ENCODE results near the gene ANKMY2. TPM values are rescaled to one million over a fixed set of nuclear protein-coding genes. Genes with fewer than 3 reads are reported as not detected.

Gene ANKMY2
- total and polyA plus RNA-seq, 3 donors from 2014 or later: 13.4 to 17.5 (median 17.0) TPM

DNA sequence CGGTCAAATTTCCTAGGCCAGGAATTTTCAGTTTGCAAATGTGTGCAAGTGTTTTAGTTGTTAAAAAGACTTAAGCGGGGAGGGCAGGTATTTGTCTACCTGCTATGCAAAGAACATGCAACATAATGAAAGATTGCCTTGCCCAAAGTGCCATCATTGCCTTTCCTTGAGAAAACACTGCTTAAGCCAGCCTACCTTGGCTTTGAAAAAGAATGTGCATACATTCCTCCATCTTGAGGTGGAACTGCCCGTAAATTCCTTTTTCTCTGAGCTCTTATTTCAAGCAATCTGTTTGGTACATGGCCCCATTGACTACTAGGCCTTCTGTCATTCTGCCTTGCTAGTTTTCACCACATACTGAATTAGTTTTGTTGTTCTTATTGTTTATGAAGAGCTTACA, 29.7 kb upstream of the ANKMY2 start:
- 90 to 92% methylated on average over 3 of the region's 3 CpGs for WGBS, 2 donors

GRCh38 chr7:16671811-16672210, 26.3 kb upstream of the ANKMY2 start:
- no peak for DNase-seq
- H3K27me3 ChIP-seq: no peaks in the 10 kb centered on the region
- TF ChIP-seq, protein P1, sequence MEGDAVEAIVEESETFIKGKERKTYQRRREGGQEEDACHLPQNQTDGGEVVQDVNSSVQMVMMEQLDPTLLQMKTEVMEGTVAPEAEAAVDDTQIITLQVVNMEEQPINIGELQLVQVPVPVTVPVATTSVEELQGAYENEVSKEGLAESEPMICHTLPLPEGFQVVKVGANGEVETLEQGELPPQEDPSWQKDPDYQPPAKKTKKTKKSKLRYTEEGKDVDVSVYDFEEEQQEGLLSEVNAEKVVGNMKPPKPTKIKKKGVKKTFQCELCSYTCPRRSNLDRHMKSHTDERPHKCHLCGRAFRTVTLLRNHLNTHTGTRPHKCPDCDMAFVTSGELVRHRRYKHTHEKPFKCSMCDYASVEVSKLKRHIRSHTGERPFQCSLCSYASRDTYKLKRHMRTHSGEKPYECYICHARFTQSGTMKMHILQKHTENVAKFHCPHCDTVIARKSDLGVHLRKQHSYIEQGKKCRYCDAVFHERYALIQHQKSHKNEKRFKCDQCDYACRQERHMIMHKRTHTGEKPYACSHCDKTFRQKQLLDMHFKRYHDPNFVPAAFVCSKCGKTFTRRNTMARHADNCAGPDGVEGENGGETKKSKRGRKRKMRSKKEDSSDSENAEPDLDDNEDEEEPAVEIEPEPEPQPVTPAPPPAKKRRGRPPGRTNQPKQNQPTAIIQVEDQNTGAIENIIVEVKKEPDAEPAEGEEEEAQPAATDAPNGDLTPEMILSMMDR (IDR thresholded peaks at IDR 0.05): no peak
- TF ChIP-seq POLR2A (IDR thresholded peaks at IDR 0.05): no peak
- H3K4me3 ChIP-seq: no peak overlapping the region
- H3K9me3 ChIP-seq: no peaks in the 10 kb centered on the region
- intact Hi-C loops (cut with DNase I; ENCODE audit: low total_unique reads): no loop called here
- WGBS, 2 donors: 88 to 90% methylated on average over 3 of the region's 3 CpGs
- H3K4me1 ChIP-seq: peaks cover 9% of the 10 kb centered on the region
- H3K27ac ChIP-seq: no peak overlapping the region
- no peaks in the 10 kb centered on the region for H3K36me3 ChIP-seq (ENCODE audit: low read depth, missing control alignments)

More for the DNA sequence above, 29.7 kb upstream of the ANKMY2 start:
- H3K36me3 ChIP-seq (ENCODE audit: low read depth, missing control alignments): no peaks in the 10 kb centered on the region
- no peak for TF ChIP-seq POLR2A (IDR thresholded peaks at IDR 0.05)
- TF ChIP-seq, protein P1 (IDR thresholded peaks at IDR 0.05): no peak
- no peaks in the 10 kb centered on the region for H3K9me3 ChIP-seq
- no peak overlapping the region for H3K4me3 ChIP-seq
- no peak overlapping the region for H3K27ac ChIP-seq
- H3K4me1 ChIP-seq: no peaks in the 10 kb centered on the region
- intact Hi-C loops (cut with DNase I; ENCODE audit: low total_unique reads): no loop called here
- H3K27me3 ChIP-seq: no peaks in the 10 kb centered on the region
- no peak for DNase-seq

DNA sequence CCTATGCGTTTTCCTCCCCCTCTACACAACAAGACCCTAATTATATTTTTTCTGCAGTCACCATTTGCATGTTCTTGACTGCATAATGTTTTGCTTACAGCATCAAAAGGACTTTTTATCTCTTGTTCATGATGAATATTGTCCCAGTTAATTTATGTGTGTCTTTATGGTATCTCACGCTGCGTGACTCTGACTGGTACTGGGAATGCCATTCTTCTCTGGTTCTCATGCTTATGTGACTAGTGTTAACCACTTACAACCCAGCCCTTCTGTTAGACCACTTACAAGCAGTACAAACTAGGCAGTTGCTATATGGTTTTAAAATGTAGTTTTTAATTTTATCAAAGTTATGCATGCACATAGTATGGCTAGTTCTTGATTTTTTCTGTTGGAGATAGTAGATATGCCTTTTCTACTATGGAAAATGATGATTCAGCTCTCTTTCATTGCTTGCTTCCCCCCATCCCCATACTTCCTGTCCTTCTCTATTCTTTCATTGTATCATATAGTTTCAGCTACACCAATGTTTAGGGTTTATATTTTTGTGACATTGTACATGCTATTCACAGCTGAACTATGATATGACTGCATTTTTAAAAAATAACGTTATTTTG, 25.3 kb upstream of the ANKMY2 start:
- intact Hi-C loops (cut with DNase I; ENCODE audit: low total_unique reads): no loop called here
- DNase-seq: no peak
- Histone ChIP-seq H3K9me3 (no peaks in the 10 kb centered on the region), H3K36me3 (ENCODE audit: low read depth, missing control alignments) (no peaks in the 10 kb centered on the region), H3K27me3 (no peaks in the 10 kb centered on the region), H3K27ac (no peak overlapping the region), H3K4me3 (no peak overlapping the region), H3K4me1 (peaks cover 9% of the 10 kb centered on the region)
- WGBS, 2 donors: 85 to 93% methylated on average over 4 of the region's 4 CpGs
- TF ChIP-seq, protein P1 (IDR thresholded peaks at IDR 0.05): no peak
- TF ChIP-seq POLR2A (IDR thresholded peaks at IDR 0.05): no peak

DNA sequence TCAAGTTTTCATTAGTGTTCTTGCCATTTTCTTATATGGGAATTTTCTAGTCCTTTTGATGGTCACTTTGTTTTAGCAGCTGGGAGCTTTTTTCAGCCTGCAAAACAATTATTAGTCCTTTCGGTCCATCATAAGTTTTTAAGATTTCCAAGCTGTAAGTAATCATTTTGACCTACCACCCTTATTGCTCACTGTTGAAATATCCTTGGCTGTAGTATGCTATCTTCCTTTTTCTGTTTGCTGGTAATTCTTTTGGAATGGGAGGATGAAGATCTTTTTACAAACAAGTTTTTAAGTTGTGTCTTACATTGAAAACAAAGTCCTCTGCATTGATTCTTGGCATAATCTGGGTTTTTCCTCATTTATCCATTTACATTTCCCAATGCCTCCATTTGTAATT, 24.5 kb upstream of the ANKMY2 start:
- intact Hi-C loops (cut with DNase I; ENCODE audit: low total_unique reads): no loop called here
- DNase-seq: no peak
- Histone ChIP-seq H3K27me3 (no peaks in the 10 kb centered on the region), H3K27ac (no peak overlapping the region), H3K4me1 (peaks cover 9% of the 10 kb centered on the region), H3K36me3 (ENCODE audit: low read depth, missing control alignments) (no peaks in the 10 kb centered on the region), H3K9me3 (no peaks in the 10 kb centered on the region), H3K4me3 (no peak overlapping the region)
- TF ChIP-seq, protein P1 (IDR thresholded peaks at IDR 0.05): no peak
- no peak for TF ChIP-seq POLR2A (IDR thresholded peaks at IDR 0.05)
- 48 to 77% methylated on average over 1 of the region's 1 CpG for WGBS, 2 donors

- Histone ChIP-seq H3K4me3 (no peak overlapping the region), H3K9me3 (no peaks in the 10 kb centered on the region), H3K27ac (no peak overlapping the region), H3K27me3 (no peaks in the 10 kb centered on the region), H3K4me1 (peaks cover 9% of the 10 kb centered on the region), H3K36me3 (ENCODE audit: low read depth, missing control alignments) (no peaks in the 10 kb centered on the region)
- no peak for TF ChIP-seq POLR2A (IDR thresholded peaks at IDR 0.05)
- TF ChIP-seq, protein P1 (IDR thresholded peaks at IDR 0.05): no peak
- intact Hi-C loops (cut with DNase I; ENCODE audit: low total_unique reads): no loop called here
- no peak for DNase-seq
- WGBS, 2 donors: 91 to 95% methylated on average over 2 of the region's 2 CpGs
Observed at GRCh38 chr7:16669581-16669980, 24.0 kb upstream of the ANKMY2 start.
